GM12864 (cell line): ENCODE measurements around the gene LGALS3.

Source experiments
- DNase-seq: peaks from one replicate; pipeline ENCODE4 v3.0.0-alpha.2; 2011; ENCODE audit warnings: low read depth
- H3K4me3 ChIP-seq: 2 replicates; pipeline ENCODE4 v1.5.1; 2011; ENCODE audit warnings: mild to moderate bottlenecking, low read depth, low read length, control low read depth
- CTCF ChIP-seq: IDR thresholded peaks from 2 replicates; pipeline ENCODE4 v1.5.1; 2011; ENCODE audit warnings: low read depth, mild to moderate bottlenecking, moderate library complexity, low read length, control low read depth, inconsistent platforms; ENCODE audit errors: missing control alignments

LGALS3 gene

GRCh38 chr14:55125403-55125802 lies 3.6 kb upstream of the LGALS3 start:
- H3K4me3 ChIP-seq, result no peak overlapping the region
- no peak for DNase-seq
- TF ChIP-seq CTCF, result no peak

- TF ChIP-seq CTCF, result no peak
- no peak overlapping the region for H3K4me3 ChIP-seq
- DNase-seq, result no peak
These were observed 3.0 kb upstream of the LGALS3 start for GRCh38 chr14:55126034-55126433.

GRCh38 chr14:55126932-55127459 lies 2.1 kb upstream of the LGALS3 start:
- H3K4me3 ChIP-seq, result no peak overlapping the region
- no peak for DNase-seq
- TF ChIP-seq CTCF, result no peak

DNA sequence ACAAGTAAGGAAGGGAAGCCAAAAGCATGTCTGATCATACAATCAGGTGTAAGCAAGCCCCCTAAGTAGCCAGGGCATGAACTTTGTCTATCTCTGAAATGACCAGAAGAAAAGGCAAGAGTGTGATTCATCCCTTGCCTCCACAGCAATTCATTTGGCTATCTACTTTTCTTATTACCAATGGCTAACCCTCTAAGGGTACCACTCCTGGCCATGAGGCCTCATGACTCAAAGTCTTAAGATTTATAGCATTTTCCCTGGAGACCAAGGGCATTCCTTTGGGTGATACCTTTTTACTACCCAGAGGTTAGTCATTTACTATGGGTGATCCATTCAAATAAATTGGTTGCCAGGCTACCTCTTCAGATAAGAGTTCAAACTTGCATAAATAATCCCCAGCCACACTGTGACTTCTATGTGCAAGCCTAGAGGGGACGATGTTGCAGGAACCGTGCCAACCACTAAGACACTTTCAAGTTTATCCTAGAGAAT lies 1.5 kb upstream of the LGALS3 start:
- TF ChIP-seq CTCF, result no peak
- DNase-seq, result no peak

GRCh38 chr14:55128386-55129085 lies 516 bp upstream of the LGALS3 start:
- H3K4me3 ChIP-seq, result peak overlapping the region; percentile 58
- DNase-seq, result no peak
- TF ChIP-seq CTCF, result no peak

More for the DNA sequence above, 1.5 kb upstream of the LGALS3 start:
- H3K4me3 ChIP-seq, result no peak overlapping the region

DNA sequence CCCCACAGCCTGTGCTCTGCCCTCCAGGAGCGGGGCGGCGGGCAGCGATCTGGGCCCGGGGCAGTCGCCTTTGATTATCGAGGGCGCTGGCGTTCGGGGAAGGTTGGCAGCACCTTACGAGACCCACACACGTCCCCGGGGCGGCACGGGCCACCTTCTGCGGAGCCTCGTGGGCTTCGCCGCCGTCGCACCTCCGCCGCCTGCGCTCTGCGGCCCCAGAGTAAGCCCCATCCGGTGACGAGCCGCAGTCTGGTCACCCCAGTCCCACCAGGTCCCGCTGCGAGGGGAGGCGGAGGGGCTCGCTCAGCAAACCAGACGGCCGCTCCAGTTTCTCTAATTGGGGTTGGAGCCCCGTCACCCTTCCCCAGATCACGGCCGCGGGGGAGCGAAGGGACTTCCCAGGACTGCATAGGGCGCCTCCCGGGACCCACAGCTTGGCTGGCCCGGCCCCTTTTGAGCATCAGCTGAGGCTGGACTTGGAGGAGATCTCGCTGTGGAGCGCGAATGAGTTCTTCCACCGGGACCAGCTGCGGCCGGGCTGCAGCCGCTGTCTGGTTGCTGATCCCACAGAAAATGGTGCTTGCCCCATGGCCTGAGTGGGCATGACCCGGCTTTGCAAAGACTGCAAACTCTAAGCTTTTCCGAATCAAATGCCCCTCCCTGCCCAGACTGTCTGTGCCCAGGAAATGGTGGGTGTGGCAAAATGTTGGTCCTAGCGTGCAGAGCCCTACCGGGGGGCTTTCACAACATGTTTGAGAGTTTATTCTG lies 560 bp downstream of the LGALS3 start:
- no peak for TF ChIP-seq CTCF
- H3K4me3 ChIP-seq, result peak overlapping the region; percentile 58
- no peak for DNase-seq
